Subcutaneous adipose tissue (tissue), 4 donors: ENCODE data around the gene SSH3. TPM values are rescaled to one million over a fixed set of nuclear protein-coding genes. Genes with fewer than 3 reads are reported as not detected.

ENCODE experiments used
- CTCF ChIP-seq: fragments of 450-650 bp; IDR thresholded peaks from one replicate; pipeline ENCODE4 v1.5.1; 2016; ENCODE audit warnings: low read depth, mild to moderate bottlenecking, control low read depth, antibody characterized with exemption, moderate library complexity
- total RNA-seq, 4 donors: library from RNA; depleted of rRNA; stranded (reverse); fragments of >200 nt; gene quantifications; one replicate each; pipeline ENCODE4 v1.1.0, GENCODE V29; 2016

SSH3 gene
- total RNA-seq, 4 donors from 2014 or later: 11.9 to 43.2 (median 37.2) TPM

DNA sequence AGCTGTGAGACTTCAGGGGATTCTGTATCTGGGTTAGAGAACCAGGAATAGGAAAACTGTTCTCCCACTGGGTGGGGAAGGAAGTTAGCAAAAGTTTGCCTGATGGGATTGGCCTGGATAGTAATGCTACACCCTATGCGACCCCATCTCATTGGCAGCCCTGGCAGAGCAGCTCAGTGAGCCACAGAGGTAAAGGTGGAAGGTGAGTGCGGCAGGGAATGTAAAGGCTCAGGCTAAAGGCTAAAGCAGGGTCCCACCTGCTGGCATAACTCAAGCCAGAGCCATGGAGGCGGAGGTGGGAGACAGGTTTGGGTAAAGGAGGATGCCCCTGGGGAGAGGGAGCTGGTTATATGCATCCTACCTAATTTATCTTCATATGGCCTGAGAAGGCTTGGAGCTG, 18.7 kb downstream of the SSH3 start:
- TF ChIP-seq CTCF: no peak

DNA sequence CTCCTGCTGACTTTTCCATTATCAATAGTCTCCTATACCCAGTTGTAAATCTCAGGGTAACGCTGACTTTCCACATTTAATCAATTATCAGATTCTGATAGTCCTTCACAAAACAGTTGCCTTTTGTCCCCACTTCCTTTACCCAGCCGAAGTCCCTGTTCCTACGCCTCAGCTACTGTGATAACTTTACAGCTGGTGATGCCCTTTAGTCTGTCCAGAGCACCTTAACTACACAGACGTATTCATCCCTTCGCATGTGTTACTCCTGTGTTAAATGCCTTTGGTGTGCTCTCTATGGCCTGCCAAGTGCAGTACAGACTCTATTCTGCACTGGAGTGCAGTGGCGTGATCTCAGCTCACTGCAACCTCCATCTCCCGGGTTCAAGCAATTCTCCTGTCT, 20.2 kb downstream of the SSH3 start:
- no peak for TF ChIP-seq CTCF

DNA sequence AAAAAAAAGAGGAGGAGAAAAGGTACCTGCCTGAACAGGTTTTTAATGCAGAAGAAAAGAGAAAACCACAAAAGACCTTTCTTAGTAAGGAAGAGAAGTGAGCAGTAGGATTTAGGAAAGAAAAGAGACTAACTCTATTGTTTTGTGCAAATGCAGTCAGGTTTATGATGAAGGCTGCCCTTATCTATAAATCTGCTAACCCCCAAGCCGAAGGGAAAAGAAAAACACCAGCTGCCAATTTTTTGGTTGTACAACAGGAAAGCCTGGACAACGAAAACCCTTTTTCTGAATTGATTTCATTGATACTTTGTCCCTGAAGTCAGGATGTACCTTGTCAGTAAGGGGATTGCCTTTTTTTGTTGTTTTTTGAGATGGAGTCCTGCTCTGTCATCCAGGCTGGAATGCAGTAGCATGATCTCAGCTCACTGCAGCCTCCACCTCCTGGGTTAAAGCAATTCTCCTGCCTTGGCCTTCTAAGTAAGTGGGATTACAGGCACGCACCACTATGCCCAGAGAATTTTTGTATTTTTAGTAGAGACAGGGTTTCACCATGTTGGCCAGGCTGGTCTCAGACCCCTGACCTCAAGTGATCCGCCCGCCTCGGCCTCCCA, 28.9 kb downstream of the SSH3 start:
- TF ChIP-seq CTCF: no peak

- TF ChIP-seq CTCF: no peak
Observed at GRCh38 chr11:67337257-67337656, 33.9 kb downstream of the SSH3 start.

DNA sequence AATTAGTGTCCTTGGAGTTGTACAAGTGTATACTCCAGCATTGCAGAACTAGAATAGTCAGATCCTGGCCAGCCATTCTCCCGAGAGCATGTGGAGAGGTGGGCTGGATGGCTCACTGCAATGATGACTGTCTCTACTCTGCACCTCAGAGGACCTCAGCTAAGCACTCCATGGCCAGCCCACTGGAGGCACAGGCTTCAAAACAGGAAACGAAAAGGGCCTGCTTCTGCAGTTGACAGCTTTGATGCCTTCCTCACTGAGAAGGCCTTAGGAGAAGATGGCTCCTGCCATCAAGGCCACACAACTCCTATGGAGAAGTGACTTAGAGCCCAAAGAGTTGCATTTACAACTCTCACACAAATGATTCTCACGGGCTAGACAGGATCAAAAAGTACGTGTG, 40.9 kb downstream of the SSH3 start:
- no peak for TF ChIP-seq CTCF

DNA sequence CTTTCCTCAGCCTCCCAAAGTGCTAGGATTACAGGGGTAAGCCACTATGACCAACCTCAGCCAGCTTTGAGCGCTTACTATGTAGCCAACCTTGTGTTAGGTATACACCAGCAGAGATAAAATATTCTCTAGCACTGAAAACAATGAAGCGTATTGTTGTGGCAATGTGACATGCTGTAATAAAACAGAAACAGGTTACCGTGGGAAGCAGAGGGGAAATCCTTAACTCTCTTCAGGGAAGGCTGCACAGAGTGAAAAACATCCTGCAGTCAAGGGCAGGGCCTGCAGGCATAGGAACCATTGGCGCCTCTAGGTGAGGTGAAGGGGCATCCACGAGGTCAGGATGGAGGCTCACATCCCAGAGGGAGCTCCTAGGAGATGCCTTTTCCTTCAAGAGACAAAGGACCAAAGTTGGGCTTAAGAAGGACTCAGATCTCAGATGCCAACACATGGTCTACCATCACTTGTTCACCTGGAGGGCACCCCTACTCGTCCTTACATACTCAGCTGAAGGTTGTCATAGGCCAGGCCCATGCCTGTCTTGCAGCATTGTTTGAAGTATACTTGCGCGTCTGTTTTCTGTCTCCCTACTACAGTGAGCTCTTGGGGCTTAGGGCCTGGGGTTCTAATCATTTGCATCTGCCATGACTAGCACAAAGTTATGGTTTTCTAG, 42.1 kb downstream of the SSH3 start:
- no peak for TF ChIP-seq CTCF

GRCh38 chr11:67345920-67346819, 42.8 kb downstream of the SSH3 start:
- TF ChIP-seq CTCF: no peak
